ENCODE data around the gene RAB27B.
"Not testable (repeated sequence)": the region's sequence is repeated elsewhere in the genome, so short reads cannot be mapped to it uniquely, and the experiment has no call there.

The RAB27B gene

DNA sequence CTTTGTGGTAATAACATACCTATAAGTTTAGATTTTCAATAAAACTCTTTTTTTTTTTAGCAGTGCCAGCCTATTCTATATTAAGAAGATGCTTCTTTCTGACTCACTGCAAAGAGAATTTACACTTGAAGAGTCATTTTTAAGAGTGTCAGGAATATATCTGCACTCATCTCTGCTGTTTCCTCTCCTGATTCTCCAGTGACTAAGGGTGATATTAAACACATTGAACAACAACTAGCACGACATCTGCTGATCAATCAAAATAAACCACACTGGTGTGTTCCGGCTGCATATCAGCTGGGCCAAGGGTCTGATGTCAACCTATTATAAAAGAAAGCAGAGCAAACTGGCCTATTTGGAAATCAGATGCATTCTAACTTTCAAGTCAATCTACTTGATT is 15.0 kb downstream of the RAB27B start:
- in situ Hi-C loops (cut with MboI; ENCODE audit: low pct_unique_long_range_greater_than_20kb, low sequenced_read_pairs, unreplicated experiment) = no loop called here
- DNase-seq (ENCODE audit: low spot score) = no peak
- TF ChIP-seq, protein P1, sequence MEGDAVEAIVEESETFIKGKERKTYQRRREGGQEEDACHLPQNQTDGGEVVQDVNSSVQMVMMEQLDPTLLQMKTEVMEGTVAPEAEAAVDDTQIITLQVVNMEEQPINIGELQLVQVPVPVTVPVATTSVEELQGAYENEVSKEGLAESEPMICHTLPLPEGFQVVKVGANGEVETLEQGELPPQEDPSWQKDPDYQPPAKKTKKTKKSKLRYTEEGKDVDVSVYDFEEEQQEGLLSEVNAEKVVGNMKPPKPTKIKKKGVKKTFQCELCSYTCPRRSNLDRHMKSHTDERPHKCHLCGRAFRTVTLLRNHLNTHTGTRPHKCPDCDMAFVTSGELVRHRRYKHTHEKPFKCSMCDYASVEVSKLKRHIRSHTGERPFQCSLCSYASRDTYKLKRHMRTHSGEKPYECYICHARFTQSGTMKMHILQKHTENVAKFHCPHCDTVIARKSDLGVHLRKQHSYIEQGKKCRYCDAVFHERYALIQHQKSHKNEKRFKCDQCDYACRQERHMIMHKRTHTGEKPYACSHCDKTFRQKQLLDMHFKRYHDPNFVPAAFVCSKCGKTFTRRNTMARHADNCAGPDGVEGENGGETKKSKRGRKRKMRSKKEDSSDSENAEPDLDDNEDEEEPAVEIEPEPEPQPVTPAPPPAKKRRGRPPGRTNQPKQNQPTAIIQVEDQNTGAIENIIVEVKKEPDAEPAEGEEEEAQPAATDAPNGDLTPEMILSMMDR (IDR thresholded peaks at IDR 0.05; ENCODE audit: extremely low read depth, insufficient read depth, missing control alignments) = no peak

DNA sequence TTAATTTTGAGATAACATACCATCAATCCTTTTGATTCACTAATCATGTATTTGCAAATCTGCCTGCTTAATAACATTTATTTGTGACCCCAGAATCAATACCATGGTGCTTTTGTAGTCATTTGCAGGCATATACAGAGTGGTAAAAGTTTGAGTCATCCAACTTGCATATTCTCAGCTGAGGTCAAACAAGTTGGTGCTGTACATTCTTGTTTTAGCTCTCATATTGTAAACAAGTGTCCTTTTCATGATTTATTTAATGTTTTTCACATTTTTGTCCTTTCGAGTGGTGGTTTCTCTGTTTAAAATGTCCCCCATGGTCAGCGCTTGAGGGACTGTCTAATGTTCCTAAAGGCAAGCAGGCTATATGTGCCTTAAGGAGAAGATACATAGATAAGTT is 17.5 kb downstream of the RAB27B start:
- no peak for DNase-seq (ENCODE audit: low spot score)
- in situ Hi-C loops (cut with MboI; ENCODE audit: low pct_unique_long_range_greater_than_20kb, low sequenced_read_pairs, unreplicated experiment) = no loop called here
- TF ChIP-seq, protein P1 (IDR thresholded peaks at IDR 0.05; ENCODE audit: extremely low read depth, insufficient read depth, missing control alignments) = no peak

DNA sequence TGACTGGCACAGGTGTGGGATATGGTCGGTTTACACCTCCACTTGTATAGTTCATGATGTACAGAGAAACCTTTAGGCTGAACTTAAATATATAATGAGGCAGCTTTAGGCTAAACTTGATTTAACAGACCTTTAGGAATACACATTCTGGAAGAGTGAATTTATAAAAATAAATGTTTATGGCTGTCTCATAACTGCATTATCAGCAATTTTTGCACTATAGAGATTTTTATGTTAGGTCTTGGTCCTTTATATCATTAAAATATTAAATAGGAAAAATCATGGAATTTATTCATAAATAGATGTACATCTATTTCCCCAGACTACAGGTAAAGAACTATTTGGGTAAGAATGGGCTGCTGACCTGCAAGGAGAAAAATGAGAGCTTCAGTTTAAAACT is 19.8 kb downstream of the RAB27B start:
- in situ Hi-C loops (cut with MboI; ENCODE audit: low pct_unique_long_range_greater_than_20kb, low sequenced_read_pairs, unreplicated experiment) = no loop called here
- TF ChIP-seq, protein P1 (IDR thresholded peaks at IDR 0.05; ENCODE audit: extremely low read depth, insufficient read depth, missing control alignments) = no peak
- no peak for DNase-seq (ENCODE audit: low spot score)

DNA sequence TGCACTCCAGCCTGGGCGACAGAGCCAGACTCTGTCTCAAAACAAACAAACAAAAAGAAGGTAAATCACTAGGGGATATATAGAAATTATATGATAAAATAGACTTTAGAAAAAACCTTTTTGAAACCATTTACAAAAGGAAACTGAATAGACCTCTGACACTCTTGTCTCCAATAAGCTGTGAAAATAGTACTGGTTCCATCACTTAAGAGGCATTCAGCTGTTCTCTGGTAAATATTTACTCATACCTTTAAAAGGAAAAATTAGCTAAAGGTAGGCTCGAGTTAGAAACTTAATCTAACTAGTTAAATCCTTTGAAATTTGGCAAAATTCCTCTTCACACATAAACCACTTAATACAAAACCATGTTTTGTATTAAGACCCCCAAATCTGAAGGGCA is 21.4 kb downstream of the RAB27B start:
- DNase-seq (ENCODE audit: low spot score) = no peak
- in situ Hi-C loops (cut with MboI; ENCODE audit: low pct_unique_long_range_greater_than_20kb, low sequenced_read_pairs, unreplicated experiment) = no loop called here
- TF ChIP-seq, protein P1 (IDR thresholded peaks at IDR 0.05; ENCODE audit: extremely low read depth, insufficient read depth, missing control alignments) = no peak

DNA sequence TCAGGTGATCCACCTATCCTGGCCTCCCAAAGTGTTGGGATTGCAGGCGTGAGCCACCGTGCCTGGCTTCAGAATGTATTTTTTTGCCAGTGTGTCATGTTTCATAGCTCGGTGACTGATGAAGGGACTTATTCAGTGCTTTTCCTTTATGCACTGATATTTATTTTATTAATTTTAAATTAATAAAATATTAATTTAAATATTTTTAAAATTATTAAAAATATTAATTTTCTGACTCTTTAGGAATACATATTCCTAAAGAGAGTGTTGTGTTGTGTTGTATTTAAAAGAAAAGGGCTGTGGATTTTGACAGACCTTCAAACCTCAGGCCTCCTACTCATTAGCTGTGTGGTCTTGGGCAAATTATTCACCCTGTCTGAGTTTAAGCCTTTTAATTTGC is 22.3 kb downstream of the RAB27B start:
- in situ Hi-C loops (cut with MboI; ENCODE audit: low pct_unique_long_range_greater_than_20kb, low sequenced_read_pairs, unreplicated experiment) = no loop called here
- TF ChIP-seq, protein P1 (IDR thresholded peaks at IDR 0.05; ENCODE audit: extremely low read depth, insufficient read depth, missing control alignments) = no peak
- DNase-seq (ENCODE audit: low spot score) = no peak

DNA sequence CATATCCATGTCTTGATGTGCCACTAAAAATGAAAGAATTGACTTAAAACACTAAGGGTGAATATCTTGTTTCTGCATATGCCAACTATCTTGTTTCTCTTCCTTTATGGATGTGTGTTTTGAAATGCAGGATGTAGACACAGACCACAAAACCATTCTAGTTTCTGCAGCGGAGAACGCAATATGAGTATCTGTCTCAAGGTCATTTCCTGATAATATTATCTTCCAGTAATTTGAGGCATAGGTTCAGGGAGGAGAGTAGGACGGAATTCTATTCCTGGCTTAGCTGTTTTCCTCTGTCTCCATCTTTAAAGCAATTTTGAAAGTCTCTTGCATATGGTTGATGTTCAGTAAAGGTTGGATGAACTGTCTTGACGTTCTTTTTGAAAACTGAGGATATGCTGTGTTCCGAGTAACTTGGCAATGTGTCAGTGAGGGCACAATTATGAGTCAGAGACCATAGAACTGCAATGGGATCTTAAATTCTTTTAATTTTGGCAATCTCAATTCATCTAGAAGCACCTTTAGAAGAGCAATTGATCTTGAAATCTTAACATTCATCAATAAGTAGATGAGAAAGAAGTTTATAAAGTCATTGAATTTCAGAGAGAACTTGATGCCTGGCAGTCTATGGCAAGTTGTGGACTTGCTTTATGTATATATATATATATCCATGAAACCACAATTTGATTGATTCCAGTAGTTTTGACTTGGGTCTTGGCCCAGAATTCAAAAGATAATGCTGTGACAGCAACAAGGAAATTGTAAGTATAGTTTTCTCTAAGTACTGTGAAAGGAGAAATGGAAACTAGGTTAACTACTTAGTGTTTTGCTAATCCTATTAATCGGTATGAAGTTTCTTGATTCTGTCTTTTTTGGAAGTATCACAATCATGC is 24.8 kb downstream of the RAB27B start:
- DNase-seq (ENCODE audit: low spot score) = no peak
- TF ChIP-seq, protein P1 (IDR thresholded peaks at IDR 0.05; ENCODE audit: extremely low read depth, insufficient read depth, missing control alignments) = no peak
- in situ Hi-C loops (cut with MboI; ENCODE audit: low pct_unique_long_range_greater_than_20kb, low sequenced_read_pairs, unreplicated experiment) = no loop called here

DNA sequence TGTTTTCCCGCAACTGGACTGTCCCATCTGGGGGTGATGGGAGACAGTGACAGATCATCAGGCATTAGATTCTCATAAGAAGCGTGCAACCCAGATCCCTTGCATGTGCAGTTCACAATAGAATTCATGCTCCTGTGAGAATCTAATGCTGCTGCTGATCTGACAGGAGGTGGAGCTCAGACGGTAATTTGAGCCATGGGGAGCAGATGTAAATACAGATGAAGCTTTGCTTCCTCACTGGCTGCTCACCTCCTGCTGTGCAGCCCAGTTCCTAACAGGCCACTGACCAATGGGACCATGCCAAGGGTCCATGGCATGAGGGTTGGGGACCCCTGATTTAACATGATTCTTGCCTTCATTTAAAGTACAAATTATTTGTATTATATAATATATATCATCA is 26.8 kb downstream of the RAB27B start:
- DNase-seq (ENCODE audit: low spot score); in situ Hi-C loops (cut with MboI; ENCODE audit: low pct_unique_long_range_greater_than_20kb, low sequenced_read_pairs, unreplicated experiment): not testable (repeated sequence)
